Stimulated activated CD8-positive, alpha-beta memory T cell treated with anti-CD3 and anti-CD28 coated beads, Interleukin-7, amount 100 ng/mL, for 24 hours (primary cell): Measurements from ENCODE around the gene AGFG2.
"Not testable (repeated sequence)": the region's sequence is repeated elsewhere in the genome, so short reads cannot be mapped to it uniquely, and the experiment has no call there.

Source experiments
- DNase-seq: peaks from one replicate; pipeline ENCODE4 v3.0.0-alpha.2; 2020; ENCODE audit warnings: low read depth

Gene AGFG2

GRCh38 chr7:100520138-100520537 lies 18.9 kb upstream of the AGFG2 start:
- no peak for DNase-seq

GRCh38 chr7:100521076-100521475 lies 17.9 kb upstream of the AGFG2 start:
- no peak for DNase-seq

GRCh38 chr7:100521909-100522593 lies 17.0 kb upstream of the AGFG2 start:
- not testable (repeated sequence) for DNase-seq

GRCh38 chr7:100523192-100523591 lies 15.8 kb upstream of the AGFG2 start:
- not testable (repeated sequence) for DNase-seq

- not testable (repeated sequence) for DNase-seq
Measured at GRCh38 chr7:100528108-100528866, 10.7 kb upstream of the AGFG2 start.

GRCh38 chr7:100532165-100533022 lies 6.6 kb upstream of the AGFG2 start:
- no peak for DNase-seq

GRCh38 chr7:100535982-100536381 lies 3.0 kb upstream of the AGFG2 start:
- DNase-seq: not testable (repeated sequence)

- DNase-seq: not testable (repeated sequence)
Measured at GRCh38 chr7:100536695-100537094, 2.3 kb upstream of the AGFG2 start.

- DNase-seq: no peak
Measured at GRCh38 chr7:100538348-100538653, 702 bp upstream of the AGFG2 start.

- DNase-seq: no peak
Measured at GRCh38 chr7:100539436-100540006, 518 bp downstream of the AGFG2 start.

GRCh38 chr7:100540073-100540723 lies 1.2 kb downstream of the AGFG2 start:
- DNase-seq: no peak

- not testable (repeated sequence) for DNase-seq
Measured at GRCh38 chr7:100541309-100541708, 2.3 kb downstream of the AGFG2 start.

GRCh38 chr7:100543586-100543985 lies 4.6 kb downstream of the AGFG2 start:
- DNase-seq: no peak

GRCh38 chr7:100544386-100544785 lies 5.4 kb downstream of the AGFG2 start:
- no peak for DNase-seq

GRCh38 chr7:100544967-100545359 lies 6.0 kb downstream of the AGFG2 start:
- no peak for DNase-seq

- peak; percentile 29 for DNase-seq
Measured at GRCh38 chr7:100545360-100546128, 6.5 kb downstream of the AGFG2 start.

- DNase-seq: no peak
Measured at GRCh38 chr7:100546129-100546925, 7.3 kb downstream of the AGFG2 start.

- no peak for DNase-seq
Measured at GRCh38 chr7:100546926-100547800, 8.2 kb downstream of the AGFG2 start.

- no peak for DNase-seq
Measured at GRCh38 chr7:100547872-100548271, 8.9 kb downstream of the AGFG2 start.
